K562 (cell line): ENCODE results near the gene WWOX. TPM values are rescaled to one million over a fixed set of nuclear protein-coding genes. Genes with fewer than 3 reads are reported as not detected.

Experiments
- ATAC-seq: fragments of 200-7000 bp; cut with Tn5 transposase; 3 replicates; pipeline ENCODE4 v1.9.1; 2020; ENCODE audit warnings: moderate library complexity
- BruUV-seq: library from RNA; stranded (reverse); fragments of 400-500 nt; replicated peaks from 2 replicates; lab custom pipeline; 2021; lab: Mats Ljungman, UMichigan
- CTCF ChIA-PET: fragments of 300-600 bp; formaldehyde crosslinking; extraction: SDS; loops from one replicate; lab custom pipeline; 2021; ENCODE audit warnings: low intra/inter-chr PET ratio; lab: Yijun Ruan, JAX
- POLR2A ChIA-PET: fragments of 300-600, 350-650 bp; sonication (Branson Sonifier 250); formaldehyde crosslinking; extraction: SDS; loops from one replicate; lab custom pipeline; 2021; ENCODE audit warnings: antibody characterized with exemption, inconsistent platforms; lab: Yijun Ruan, JAX
- DNase-seq, 4 experiments: peaks; one replicate each; pipeline versions ENCODE4 v3.0.0 to v3.0.0-alpha.2; 2011 to 2018; ENCODE audit warnings: low spot score in 3 of 4, mixed read lengths in 3 of 4; ENCODE audit errors: extremely low read depth in 1 of 4
- FAIRE-seq: peaks from 2 replicates; lab custom pipeline; 2011; peaks lifted over from hg19 to GRCh38; lab: Jason Lieb, UNC
- H2AFZ ChIP-seq: 2 replicates; pipeline ENCODE4 v1.6.0; 2011; ENCODE audit warnings: low read depth, low read length, control low read depth, inconsistent platforms
- H3K27ac ChIP-seq: fragments of 200-600 bp; 3 replicates; pipeline ENCODE4 v1.8.0; 2011; ENCODE audit warnings: low read depth, mild to moderate bottlenecking, control low read depth, inconsistent platforms, low read length, moderate library complexity, mixed read lengths; ENCODE audit errors: extremely low read depth
- H3K27me3 ChIP-seq, 2 experiments: fragments of 300-600 bp in 1 of 2; 2 replicates in 1 of 2; 3 replicates in 1 of 2; pipeline versions ENCODE4 v1.6.0 to v1.8.0; 2011; ENCODE audit warnings: inconsistent platforms in 2 of 2, low read length in 2 of 2, mild to moderate bottlenecking in 1 of 2, mixed read lengths in 1 of 2, moderate library complexity in 1 of 2; ENCODE audit not compliant: control insufficient read depth in 2 of 2, insufficient read depth in 2 of 2
- H3K36me3 ChIP-seq: fragments of 300-600 bp; 3 replicates; pipeline ENCODE4 v1.8.0; 2011; ENCODE audit warnings: mild to moderate bottlenecking, low read length, inconsistent platforms; ENCODE audit not compliant: control insufficient read depth, insufficient read depth
- H3K4me1 ChIP-seq, 2 experiments: fragments of 200-600 bp in 1 of 2; replicated peaks in 1 of 2; 2 replicates in 1 of 2; 3 replicates in 1 of 2; pipeline versions ENCODE4 v1.5.1 to v1.8.0; 2011; ENCODE audit warnings: inconsistent platforms in 2 of 2, low read length in 2 of 2, mild to moderate bottlenecking in 1 of 2, mixed read lengths in 1 of 2, moderate library complexity in 1 of 2; ENCODE audit not compliant: control insufficient read depth in 2 of 2, insufficient read depth in 2 of 2
- H3K4me2 ChIP-seq: 2 replicates; pipeline ENCODE4 v1.6.1; 2011; ENCODE audit warnings: low read length, control low read depth, inconsistent platforms, mixed read lengths; ENCODE audit not compliant: insufficient read depth
- H3K4me3 ChIP-seq: fragments of 200-600 bp; sonication (generic), shearing (Covaris generic); 2 replicates; pipeline ENCODE4 v1.5.1; 2016; ENCODE audit warnings: control low read depth, inconsistent platforms
- H3K79me2 ChIP-seq: fragments of 200-600 bp; 3 replicates; pipeline ENCODE4 v1.8.0; 2011; ENCODE audit warnings: low read length, inconsistent platforms; ENCODE audit not compliant: control insufficient read depth, insufficient read depth
- H3K9ac ChIP-seq, 2 experiments: 2 replicates each; pipeline versions ENCODE4 v1.6.0 to v1.6.1; 2011; ENCODE audit warnings: low read depth in 2 of 2, low read length in 2 of 2, control low read depth in 1 of 2, inconsistent platforms in 1 of 2, mild to moderate bottlenecking in 1 of 2, mixed read lengths in 1 of 2; ENCODE audit not compliant: insufficient read depth in 1 of 2
- H3K9me1 ChIP-seq: one replicate; pipeline ENCODE4 v1.6.0; 2011; ENCODE audit warnings: inconsistent platforms, mild to moderate bottlenecking, low read length, moderate library complexity; ENCODE audit not compliant: control insufficient read depth, insufficient read depth
- H3K9me3 ChIP-seq: replicated peaks from 2 replicates; pipeline ENCODE4 v1.5.1; 2011; ENCODE audit warnings: low read depth, low read length, inconsistent platforms; ENCODE audit not compliant: control insufficient read depth, insufficient read depth
- H4K20me1 ChIP-seq: replicated peaks from 2 replicates; pipeline ENCODE4 v1.6.1; 2011; ENCODE audit warnings: low read length, inconsistent platforms, mixed read lengths; ENCODE audit not compliant: control insufficient read depth, insufficient read depth
- ASH1L ChIP-seq: fragments of 450-650 bp; IDR thresholded peaks from 2 replicates; pipeline ENCODE4 v1.6.1; 2018; ENCODE audit warnings: borderline replicate concordance, mild to moderate bottlenecking, low read depth; ENCODE audit not compliant: partially characterized antibody
- FOXA3 ChIP-seq, 2 experiments: fragments of 450-650 bp in 1 of 2; sonication (generic) in 1 of 2; formaldehyde crosslinking; IDR thresholded peaks in 1 of 2; conservative IDR thresholded peaks in 1 of 2; 2 replicates each; pipeline versions ENCODE4 v1.4.0 to v1.8.0; 2020 to 2022; ENCODE audit warnings: mild to moderate bottlenecking in 2 of 2, missing genetic modification reagents in 1 of 2
- NFE2 ChIP-seq: IDR thresholded peaks from 2 replicates; pipeline ENCODE4 v1.6.1; 2014; ENCODE audit warnings: antibody characterized with exemption, low read depth
- RBM22 ChIP-seq: fragments of 200-400 bp; formaldehyde crosslinking; IDR thresholded peaks from 2 replicates; pipeline ENCODE4 v1.6.1; 2018; ENCODE audit warnings: low read length, low read depth; ENCODE audit not compliant: poor library complexity, severe bottlenecking
- SAFB ChIP-seq: fragments of 200-400 bp; formaldehyde crosslinking; IDR thresholded peaks from 2 replicates; pipeline ENCODE4 v1.6.1; 2017; ENCODE audit warnings: low read depth, low read length, borderline replicate concordance
- THAP7 ChIP-seq: fragments of 250-450 bp; sonication (Bioruptor Pico); IDR thresholded peaks from 2 replicates; pipeline ENCODE4 v1.5.0; 2021
- ZNF41 ChIP-seq: fragments of 250-450 bp; sonication (Bioruptor Pico); conservative IDR thresholded peaks from 2 replicates; pipeline ENCODE4 v1.4.0; 2020; ENCODE audit warnings: mild to moderate bottlenecking
- ZNF584 ChIP-seq: fragments of 200-800 bp; sonication (Bioruptor generic); IDR thresholded peaks from 2 replicates; pipeline ENCODE4 v1.6.1; 2016; ENCODE audit warnings: low read depth, mild to moderate bottlenecking, missing genetic modification characterization, missing compliant biosample characterization
- ZSCAN29 ChIP-seq: fragments of 450-650 bp; IDR thresholded peaks from 2 replicates; pipeline ENCODE4 v1.6.1; 2017
- WGBS: fragments of 100-300 bp; shearing (Covaris generic); methylation state at CpG from one replicate; pipeline ENCODE4 v1.1.6; 2016; ENCODE audit warnings: low coverage, mixed read lengths; ENCODE audit not compliant: insufficient coverage; ENCODE audit errors: missing lambda C conversion rate; 5-methylcytosine and 5-hydroxymethylcytosine counted together
- in situ Hi-C: fragments of 300-500 bp; cut with MboI; formaldehyde crosslinking; loops from 4 replicates; pipeline ENCODE4 v1.15.0; 2018; ENCODE audit warnings: inconsistent platforms, mixed read lengths
- intact Hi-C: fragments of 100-400 bp; cut with micrococcal nuclease; formaldehyde crosslinking; loops from 2 replicates; pipeline ENCODE4 v1.14.2; 2022
- polyA plus RNA-seq, 8 experiments: library from polyadenylated mRNA; depleted of rRNA in 4 of 8; stranded (reverse) in 5 of 8; unstranded in 3 of 8; fragments of >200 nt; fragmentation: Nextera tagmentation in 2 of 8; fragmentation: Illumina TruSeq in 1 of 8; extraction: Ambion mirVana in 2 of 8; extraction: Trizol in 1 of 8; gene quantifications; 2 replicates each; pipeline versions ENCODE4 v1.2.1 to v1.2.3, GENCODE V29; 2011 to 2014; ENCODE audit warnings: inconsistent platforms in 1 of 8, missing spikeins in 1 of 8
- total RNA-seq, 7 experiments: library from RNA; depleted of rRNA in 6 of 7; stranded (reverse); fragments of >200 nt in 6 of 7; fragmentation: Illumina TruSeq in 2 of 7; extraction: Trizol in 2 of 7; gene quantifications; 2 replicates each; pipeline versions ENCODE4 v1.2.1 to v1.2.3, GENCODE V29; 2011 to 2021; ENCODE audit warnings: low replicate concordance in 1 of 7
- TF ChIP-seq, protein P1 (sequence below): fragments of 250-450 bp; sonication (Bioruptor Pico); IDR thresholded peaks from 2 replicates; pipeline ENCODE4 v1.8.0; 2022; ENCODE audit warnings: moderate library complexity, mild to moderate bottlenecking, inconsistent platforms
- TF ChIP-seq, protein P2 (sequence below), 2 experiments: IDR thresholded peaks; 2 replicates each; pipeline ENCODE4 v1.6.1; 2011; ENCODE audit warnings: borderline replicate concordance in 1 of 2, control low read depth in 1 of 2, low read depth in 1 of 2, low read length in 1 of 2, mild to moderate bottlenecking in 1 of 2, mixed read lengths in 1 of 2, moderate library complexity in 1 of 2; ENCODE audit not compliant: insufficient read depth in 1 of 2, insufficient read length in 1 of 2, poor library complexity in 1 of 2, severe bottlenecking in 1 of 2; ENCODE audit errors: extremely low read depth in 1 of 2

The WWOX gene
- total and polyA plus RNA-seq, 9 of the 15 experiments (the other 6 are each of a cell fraction or from before 2014, with no cell fraction given) = 1.6 to 22.7 (median 8.1) TPM

GRCh38 chr16:79137426-79137939 is 1038.0 kb downstream of the WWOX start:
- in situ Hi-C loops = no loop called here
- DNase-seq (no peak), ATAC-seq (no peak), FAIRE-seq (no peak)
- H4K20me1 ChIP-seq = no peaks in the 10 kb centered on the region
- no peak overlapping the region for H3K9ac ChIP-seq
- no peak overlapping the region for H3K4me3 ChIP-seq
- no TSS peak for BruUV-seq
- no peak overlapping the region for H3K4me2 ChIP-seq
- ChIA-PET CTCF (no interaction called here), POLR2A (interaction anchor here (0.6 kb wide), 1 partner anchor 1112 kb away, joined by 3 read pairs; no protein-coding TSS in a partner anchor)
- H3K9me3 ChIP-seq = no peaks in the 10 kb centered on the region
- H3K36me3 ChIP-seq = no peaks in the 10 kb centered on the region
- no peak for TF ChIP-seq FOXA3 (CRISPR knock-in tag; conservative IDR thresholded peaks at IDR 0.05 in 1 of 2, IDR thresholded peaks at IDR 0.05 in 1 of 2)
- TF ChIP-seq ZNF41 = no peak
- TF ChIP-seq, protein P1, sequence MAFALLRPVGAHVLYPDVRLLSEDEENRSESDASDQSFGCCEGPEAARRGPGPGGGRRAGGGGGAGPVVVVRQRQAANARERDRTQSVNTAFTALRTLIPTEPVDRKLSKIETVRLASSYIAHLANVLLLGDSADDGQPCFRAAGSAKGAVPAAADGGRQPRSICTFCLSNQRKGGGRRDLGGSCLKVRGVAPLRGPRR (CRISPR knock-in tag) = no peak
- TF ChIP-seq NFE2 = no peak
- no peak for TF ChIP-seq THAP7
- no peak for TF ChIP-seq ZSCAN29
- TF ChIP-seq ZNF584 = no peak
- TF ChIP-seq, protein P2, sequence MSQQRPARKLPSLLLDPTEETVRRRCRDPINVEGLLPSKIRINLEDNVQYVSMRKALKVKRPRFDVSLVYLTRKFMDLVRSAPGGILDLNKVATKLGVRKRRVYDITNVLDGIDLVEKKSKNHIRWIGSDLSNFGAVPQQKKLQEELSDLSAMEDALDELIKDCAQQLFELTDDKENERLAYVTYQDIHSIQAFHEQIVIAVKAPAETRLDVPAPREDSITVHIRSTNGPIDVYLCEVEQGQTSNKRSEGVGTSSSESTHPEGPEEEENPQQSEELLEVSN (IDR thresholded peaks at IDR 0.05; ENCODE audit: borderline replicate concordance in 1 of 2, extremely low read depth in 1 of 2, insufficient read depth in 1 of 2, insufficient read length in 1 of 2, low read depth in 1 of 2, low read length in 1 of 2, poor library complexity in 1 of 2, severe bottlenecking in 1 of 2) = no peak
- no peak for TF ChIP-seq SAFB
- TF ChIP-seq ASH1L = no peak
- no peak for TF ChIP-seq RBM22
- H3K79me2 ChIP-seq = no peaks in the 10 kb centered on the region
- no peaks in the 10 kb centered on the region for H3K9me1 ChIP-seq
- intact Hi-C loops = no loop called here
- H3K27me3 ChIP-seq = peaks cover 6 to 19% of the 10 kb centered on the region in 2 experiments
- H3K4me1 ChIP-seq = no peaks in the 10 kb centered on the region
- H2AFZ ChIP-seq = no peak overlapping the region
- no peak overlapping the region for H3K27ac ChIP-seq
- WGBS = 3% methylated on average over 4 of the region's 6 CpGs
